GM19035 (cell line): ENCODE measurements around the gene MYRIP.
"Not testable (repeated sequence)": the region's sequence is repeated elsewhere in the genome, so short reads cannot be mapped to it uniquely, and the experiment has no call there.

Source experiments
- ATAC-seq: cut with Tn5 transposase; IDR thresholded peaks from one replicate; pipeline ENCODE4 v1.9.1; 2021; ENCODE audit not compliant: unreplicated experiment

MYRIP gene

DNA sequence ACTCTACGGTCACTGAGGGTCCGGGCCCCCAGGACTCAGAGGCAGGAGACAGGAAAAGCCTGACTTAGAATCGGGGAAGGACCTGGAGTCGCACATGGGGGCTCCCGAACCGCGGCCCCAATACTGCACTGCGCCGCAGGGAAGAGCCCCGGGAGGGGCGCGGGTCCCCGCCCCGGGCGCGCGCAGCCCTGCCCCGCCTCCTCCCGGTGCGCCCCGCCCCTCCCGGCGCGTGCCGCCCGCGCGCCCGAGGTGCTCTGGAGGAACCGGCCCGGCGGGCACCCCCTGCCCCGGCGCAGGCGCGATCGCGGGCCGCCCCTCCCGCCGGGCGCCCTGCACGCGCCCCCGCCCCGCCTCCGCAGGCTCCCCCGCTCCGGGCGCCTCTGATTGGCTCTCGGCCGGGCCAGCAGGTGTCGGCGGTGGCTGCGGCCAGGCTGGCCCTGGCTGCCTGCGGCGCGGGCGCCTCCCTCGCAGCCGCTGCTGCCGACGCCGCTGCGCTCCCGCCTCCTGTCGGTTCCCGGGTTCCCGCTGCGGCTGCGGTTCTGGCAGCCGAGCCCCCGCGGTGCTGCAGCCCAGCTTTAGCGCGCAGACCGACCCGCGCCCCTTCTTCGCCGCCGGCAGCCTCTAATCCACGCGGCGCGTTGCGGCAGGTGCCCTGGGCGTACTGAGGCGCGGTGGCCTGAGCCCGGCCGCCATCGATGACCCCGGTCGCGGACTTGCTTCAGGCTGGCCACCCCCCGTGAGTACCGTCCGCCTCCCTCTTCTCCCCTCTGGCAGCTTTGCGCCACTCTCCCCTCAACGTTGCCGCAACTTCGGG lies at the start of gene MYRIP:
TSS of gene MYRIP (plus strand) at position 429 of the 814 bp plus-strand sequence. CDS start 91,208 bp downstream, outside the sequence.
- peak; percentile 80 for ATAC-seq

DNA sequence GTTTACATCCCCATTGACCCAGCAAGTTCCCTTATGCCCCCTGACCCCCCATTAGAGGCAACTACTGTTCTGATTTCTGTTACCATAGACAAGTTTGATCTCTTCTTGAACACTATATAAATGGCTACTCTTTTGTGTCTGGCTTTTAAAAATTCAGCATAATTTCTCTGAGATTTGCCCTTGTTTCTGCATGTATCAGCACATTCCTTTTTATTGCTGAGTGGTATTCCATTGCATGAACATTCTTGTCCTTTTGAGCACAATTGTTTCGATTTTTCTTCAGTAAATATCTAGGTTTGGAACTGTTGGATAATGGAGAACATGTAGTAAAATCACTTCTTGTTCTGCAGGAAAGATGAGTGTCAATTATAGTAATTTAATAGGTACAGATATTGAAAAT lies 49.1 kb upstream of the MYRIP start:
- no peak for ATAC-seq

DNA sequence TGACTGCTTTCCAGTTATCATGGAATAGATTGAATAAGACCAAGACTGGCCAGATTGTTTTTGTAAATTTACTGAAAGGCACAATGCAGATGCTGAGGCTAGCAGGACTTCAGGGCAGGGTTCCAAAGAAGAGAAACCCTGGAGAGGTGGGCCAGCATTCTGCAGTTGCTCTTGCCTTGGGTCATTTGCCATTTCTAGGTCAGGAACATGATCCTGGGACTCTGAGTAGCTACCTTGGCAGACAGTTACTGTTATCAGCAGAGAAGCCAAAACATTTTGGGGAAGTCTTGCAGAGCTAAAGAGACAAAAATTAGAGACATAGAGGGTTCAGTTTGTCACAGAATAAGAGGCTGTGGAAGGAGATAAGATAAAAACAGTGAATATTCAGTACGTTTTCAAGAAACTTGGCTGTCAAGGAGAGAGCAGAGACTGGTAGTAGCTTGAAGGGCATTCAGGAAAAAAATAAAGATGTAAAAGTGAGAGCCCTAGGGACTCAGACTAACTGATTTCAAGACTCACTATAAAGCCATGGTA lies 46.8 kb upstream of the MYRIP start:
- ATAC-seq, result no peak

DNA sequence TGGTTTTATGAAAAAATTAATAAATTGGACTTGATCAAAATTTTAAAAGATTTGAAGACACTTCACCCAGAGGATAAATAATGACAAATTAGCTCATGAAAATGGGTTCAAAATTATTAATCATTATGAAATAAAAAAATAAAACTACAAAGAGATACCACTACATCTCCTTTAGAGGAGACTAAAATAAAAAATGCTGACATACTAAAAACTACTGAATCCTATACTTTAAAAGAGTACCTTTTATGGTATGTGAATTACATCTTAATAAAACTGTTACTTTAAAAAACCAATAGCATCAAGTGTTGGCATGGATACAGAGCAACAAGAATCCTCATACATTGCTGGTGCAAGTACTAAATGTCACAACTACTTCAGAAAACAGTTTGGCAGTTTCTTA lies 46.0 kb upstream of the MYRIP start:
- ATAC-seq, result no peak

DNA sequence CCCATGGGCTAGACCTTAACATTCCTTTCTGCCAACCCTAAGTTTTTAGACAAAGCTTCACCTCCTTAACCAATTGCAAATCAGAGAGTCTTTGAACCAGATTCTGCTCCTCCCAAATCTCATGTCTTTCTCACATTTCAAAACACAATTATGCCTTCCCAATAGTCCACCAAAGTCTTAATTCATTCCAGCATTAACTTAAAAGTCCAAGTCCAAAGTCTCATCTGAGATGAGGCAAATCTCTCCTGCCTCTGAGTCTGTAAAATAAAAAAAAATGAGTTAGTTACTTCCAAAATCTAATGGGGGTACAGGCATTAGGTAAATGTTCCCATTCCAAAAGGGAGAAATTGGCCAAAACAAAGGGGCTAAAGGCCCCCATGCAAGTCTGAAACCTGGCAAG lies 43.8 kb upstream of the MYRIP start:
- ATAC-seq, result no peak

DNA sequence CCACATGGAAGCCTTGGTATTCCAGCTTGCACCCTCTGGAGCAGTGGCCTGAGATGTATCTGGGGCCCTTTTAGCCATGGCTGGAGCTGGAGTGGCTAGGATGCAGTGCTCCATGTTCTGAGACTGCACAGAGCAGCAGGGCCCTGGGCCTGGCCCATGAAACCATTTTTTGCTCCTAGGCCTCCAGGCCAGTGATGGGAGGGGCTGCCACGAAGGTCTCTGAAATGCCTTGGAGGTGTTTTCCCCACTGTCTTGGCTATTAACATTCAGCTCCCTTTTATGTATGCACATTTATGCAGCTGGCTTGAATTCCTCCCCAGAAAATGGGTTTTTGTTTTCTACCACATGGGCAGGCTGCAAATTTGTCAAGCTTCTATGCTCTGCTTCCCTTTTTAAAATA lies 43.0 kb upstream of the MYRIP start:
- ATAC-seq, result no peak

DNA sequence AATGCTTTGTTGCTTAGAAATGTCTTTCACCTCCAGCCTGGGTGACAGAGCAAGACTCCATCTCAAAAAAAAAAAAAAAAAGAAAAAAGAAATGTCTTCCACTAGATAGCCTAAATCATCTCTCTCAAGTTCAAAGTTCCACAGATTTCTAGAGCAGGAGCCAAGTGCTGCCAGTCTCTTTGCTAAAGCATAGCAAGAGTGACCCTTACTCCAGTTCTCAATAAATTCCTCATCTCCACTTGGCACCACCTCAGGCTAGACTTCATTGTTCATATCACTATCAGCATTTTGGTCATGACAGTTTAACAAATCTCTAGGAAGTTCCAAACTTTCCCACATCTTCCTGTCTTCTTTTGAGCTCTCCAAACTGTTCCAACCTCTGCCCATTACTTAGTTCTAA lies 42.5 kb upstream of the MYRIP start:
- not testable (repeated sequence) for ATAC-seq

DNA sequence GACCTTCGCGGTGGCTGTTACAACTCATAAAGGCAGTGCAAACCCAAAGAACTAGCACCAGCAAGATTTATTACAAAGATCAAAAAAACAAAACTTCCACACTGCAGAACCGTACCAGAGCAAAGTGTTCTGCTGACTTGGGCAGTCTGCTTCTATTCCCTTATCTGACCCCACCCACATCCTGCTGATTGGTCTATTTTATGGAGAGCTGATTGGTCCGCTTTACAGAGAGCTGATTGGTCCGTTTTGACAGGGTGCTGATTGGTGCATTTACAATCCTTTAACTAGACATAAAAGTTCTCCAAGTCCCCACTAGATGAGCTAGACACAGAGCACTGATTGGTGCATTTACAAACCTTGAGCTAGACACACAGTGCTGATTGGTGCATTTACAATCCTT lies 31.2 kb upstream of the MYRIP start:
- not testable (repeated sequence) for ATAC-seq

DNA sequence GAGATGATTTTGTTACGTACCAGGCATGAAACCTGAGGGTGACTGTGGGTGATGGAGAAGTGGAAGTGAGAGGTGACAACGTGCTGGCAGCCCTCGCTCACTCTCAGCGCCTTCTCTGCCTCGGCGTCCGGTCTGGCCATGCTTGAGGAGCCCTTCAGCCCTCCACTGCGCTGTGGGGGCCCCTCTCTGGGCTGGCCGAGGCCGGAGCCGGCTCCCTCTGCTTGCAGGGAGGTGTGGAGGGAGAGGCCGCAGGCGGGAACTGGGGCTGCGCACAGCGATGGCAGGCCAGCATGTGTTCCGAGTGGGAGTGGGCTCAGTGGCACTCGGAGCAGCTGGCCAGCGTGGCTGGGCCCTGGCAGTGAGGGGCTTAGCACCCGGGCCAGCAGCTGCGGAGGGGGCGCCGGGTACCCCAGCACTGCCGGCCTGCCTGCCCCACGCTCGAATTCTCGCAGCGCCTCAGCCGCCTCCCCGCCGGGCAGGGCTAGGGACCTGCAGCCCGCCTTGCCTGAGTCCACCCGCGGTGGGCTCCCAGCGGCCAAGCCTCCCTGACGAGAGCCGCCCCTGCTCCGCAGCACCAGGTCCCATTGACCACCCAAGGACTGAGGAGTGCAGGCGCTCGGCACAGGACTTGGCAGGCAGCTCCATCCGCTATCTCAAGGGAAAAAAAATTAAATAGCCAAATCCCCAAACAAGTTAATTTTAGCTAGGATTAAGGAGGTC lies 29.7 kb upstream of the MYRIP start:
- ATAC-seq, result no peak

DNA sequence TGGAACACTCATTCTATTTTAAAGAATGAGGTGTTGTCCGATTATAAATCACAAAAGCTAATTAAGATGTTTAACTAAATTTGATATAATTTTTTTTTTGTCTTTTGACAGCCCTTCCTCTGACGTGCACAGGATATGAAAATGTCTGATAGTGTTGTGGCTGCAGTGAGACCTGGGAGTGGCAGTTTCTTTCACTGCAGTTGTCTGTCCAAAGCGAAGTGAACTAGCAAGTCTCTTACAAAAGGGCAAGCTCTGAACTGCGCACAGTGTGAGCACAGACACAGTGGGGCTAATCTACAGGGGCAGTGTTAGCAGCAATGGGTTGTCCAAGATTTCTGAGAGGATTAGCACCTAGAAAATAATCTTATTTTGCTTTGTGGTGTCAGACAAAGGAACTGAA lies 29.1 kb upstream of the MYRIP start:
- no peak for ATAC-seq

DNA sequence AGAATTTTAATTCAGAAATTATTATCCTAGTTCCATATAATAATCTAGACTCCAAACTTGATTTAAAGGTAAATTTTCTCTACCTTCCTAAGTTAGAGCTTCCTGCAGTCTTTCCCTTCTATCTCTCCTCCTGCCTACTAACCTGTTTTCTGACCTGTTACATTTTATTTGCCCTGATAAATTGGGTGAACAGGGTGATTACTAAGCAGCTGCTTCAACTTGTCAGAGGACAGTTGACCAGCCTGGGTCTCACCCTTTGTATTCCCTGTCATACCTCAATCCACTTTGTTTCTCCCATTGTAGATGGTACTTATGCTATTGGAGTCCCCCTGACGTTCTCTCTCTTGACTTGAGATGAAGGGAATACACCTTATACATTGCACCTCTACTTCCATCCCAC lies 28.4 kb upstream of the MYRIP start:
- no peak for ATAC-seq

DNA sequence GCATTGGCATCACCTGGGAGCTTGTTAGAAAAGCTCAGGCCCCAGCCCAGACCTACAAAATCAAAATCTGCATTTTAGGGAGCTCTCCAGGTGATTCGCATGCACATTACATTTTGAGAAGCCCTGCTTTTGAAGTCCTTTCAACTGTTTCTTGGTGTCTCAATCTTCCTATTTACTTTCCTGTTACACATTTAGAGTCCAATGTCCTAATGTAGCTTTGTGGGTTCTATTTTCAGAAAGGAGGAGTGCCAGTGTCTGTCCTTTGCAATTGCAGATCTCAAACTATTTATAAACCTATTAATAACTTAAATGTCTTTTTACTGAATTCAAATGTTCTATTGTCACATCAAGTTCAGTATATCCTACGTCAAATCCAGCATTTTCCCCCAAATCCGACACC lies 27.8 kb upstream of the MYRIP start:
- no peak for ATAC-seq

DNA sequence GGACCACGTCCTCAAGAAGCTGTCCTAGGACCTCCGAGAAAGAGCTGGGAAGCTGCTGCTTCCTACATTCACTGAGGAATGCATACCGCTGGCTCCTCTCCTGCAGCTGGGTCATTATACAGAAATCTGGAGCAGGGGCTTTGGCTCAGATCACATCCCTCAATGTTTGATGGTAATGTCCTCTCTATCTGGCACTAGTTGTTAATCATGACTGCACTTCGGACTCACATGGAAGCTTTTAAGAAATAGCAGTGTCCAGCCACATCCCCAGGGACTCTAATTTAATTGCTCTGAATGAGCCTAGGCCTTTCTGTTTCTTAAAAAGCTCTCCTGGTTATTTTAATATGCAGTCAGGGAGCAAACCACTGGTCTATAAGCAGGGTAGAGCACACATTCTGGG lies 25.7 kb upstream of the MYRIP start:
- no peak for ATAC-seq

DNA sequence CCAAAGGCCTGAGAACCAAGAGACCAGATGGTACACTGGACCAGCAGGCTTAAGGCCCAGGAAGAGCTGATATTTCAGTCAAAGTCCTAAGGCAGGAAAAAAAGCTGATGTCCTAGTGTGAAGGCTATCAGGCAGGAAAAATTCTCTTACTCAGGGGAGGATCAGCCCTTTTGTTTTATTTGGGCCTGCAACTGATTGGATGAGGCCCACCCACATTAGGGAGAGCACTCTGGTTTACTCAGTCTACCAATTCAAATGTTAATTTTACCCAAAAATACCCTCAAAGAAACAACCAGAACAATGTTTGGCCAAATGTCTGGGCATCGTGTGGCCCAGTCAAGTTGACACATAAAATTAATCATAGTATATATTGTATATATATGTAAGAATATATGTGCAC lies 24.5 kb upstream of the MYRIP start:
- no peak for ATAC-seq

DNA sequence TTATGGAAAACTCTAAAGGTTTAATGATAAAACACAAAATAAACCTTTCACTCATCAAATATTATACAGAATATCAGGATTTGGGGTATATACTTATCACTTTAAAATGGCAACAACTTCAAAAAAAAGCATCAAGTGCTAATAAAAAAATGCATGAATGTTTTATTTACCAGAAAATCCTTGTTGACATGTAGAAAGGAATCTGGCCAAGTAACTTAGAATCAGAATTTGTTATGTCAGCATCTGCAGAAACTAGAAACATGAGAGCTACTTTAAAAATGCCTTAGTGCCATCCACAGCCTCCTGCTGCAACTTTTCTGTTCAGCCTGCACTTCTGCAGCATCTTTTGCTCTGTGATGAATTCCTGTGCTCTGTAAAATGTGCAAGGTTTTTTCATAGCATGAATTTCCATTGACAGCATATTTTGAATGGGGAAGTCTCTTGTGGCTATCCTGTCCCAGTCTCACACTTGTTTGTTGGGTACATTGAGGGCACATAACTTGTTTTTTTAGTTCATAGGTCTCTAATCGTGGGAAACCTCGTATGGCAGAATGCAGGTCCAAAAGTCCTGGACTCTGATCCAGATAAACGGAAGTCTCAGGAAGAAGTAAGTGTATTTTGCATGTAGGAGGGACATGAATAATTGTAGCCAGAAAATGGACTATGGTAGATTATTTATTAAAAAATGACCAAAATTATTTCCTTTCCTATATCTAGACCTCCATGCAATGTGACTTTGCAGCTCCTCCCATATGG lies 21.1 kb upstream of the MYRIP start:
- ATAC-seq, result no peak

DNA sequence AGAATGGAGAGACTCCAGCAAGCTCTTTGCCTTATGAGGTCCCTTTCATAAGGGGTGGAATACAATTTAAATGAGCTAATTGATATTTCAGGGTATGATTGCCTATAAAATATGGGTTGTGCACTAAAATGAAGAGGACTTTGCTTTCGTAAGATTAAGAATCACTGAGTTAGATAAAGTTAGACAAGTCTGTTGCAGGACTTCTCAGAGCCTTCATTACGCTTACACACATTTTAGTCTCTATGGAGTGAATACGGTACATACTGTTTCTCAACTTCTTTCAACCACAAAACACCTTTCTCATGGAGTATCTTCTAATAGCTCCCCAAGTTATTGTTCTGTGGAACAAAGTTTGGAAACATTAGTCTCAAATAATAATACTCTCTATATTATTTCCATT lies 17.8 kb upstream of the MYRIP start:
- ATAC-seq, result no peak

DNA sequence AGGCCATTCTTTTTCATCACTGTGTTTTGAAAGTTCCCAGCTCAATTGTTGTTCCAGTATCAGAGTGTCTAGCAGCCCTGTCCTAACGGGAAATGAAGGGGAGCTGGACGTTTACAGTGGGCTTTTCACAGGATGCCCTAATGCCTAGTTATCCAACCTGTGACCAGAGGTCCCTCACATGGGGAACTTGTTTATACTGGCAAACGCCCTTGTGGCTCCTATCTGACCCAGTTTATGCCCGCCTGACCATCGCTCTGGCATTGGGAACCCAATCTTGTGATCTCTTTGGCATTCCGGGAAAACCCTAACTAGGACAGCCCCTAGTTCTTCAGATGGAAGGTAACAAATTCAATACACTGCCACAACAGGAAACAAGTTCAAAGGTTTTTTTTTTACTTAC lies 14.5 kb upstream of the MYRIP start:
- no peak for ATAC-seq

DNA sequence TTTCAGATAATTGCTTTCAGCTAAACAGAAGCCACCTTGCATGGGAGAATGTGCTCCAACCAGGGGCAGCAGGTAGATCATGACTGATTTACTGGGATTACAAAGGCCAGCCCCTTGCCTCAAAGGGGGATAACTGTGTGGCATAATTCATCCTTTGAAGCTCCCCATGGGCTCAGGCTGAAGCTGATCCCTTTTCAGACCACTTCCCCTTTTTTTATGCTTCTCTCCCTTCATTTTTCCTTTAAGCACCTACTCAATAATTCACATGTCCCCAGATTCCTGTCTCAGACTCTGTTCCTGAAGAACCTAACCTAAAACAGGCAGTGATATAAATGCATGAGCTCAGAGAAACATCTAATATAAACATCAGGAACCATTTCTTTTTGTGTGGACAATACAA lies 8.2 kb upstream of the MYRIP start:
- ATAC-seq, result no peak

DNA sequence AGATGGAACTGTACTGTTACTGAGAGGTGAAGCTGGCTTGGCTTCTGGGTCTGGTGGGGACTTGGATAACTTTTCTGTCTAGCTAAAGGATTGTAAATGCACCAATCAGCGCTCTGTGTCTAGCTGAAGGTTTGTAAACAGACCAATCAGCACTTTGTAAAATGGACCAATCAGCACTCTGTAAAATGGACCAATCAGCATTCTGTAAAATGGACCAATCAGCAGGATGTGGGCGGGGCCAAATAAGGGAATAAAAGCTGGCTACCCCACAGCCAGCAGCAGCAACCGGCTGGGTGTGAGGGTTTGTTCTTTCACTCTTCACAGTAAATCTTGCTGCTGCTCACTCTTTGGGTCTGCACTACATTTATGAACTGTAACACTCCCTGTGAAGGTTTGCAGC lies 6.9 kb upstream of the MYRIP start:
- ATAC-seq, result not testable (repeated sequence)

DNA sequence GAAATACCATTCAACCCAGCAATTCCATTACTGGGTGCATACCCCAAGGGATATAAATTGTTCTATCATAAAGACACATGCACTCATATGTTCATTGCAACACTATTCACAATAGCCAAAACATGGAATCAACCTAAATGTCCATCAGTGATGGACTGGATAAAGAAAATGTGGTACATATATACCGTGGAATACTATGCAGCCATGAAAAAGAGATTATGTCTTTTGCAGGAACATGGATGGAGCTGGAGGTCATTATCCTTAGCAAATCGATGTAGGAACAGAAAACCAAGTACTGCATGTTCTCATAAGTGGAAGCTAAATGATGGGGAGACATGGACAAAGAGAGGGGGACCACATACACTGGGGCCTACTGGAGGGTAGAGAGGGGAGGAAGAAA lies 5.5 kb upstream of the MYRIP start:
- ATAC-seq, result no peak

DNA sequence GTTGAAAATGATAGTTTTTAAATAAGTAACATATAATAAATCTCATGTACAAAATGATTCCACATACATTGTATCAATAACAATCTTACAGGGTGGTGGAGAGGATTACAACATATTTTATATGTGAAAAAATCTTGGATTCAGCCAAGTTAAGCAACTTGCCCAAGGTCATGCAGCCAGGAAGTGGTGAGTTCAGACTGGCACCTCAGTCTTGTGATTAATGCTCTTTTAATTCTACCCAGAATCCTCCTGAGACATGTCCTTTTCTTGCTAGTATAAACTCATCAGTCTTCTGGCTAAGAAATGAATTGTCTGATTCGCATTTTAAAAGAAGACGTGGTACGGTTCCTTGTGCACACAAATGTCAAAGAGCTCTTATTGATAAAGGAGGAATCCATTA lies 4.5 kb upstream of the MYRIP start:
- no peak for ATAC-seq

DNA sequence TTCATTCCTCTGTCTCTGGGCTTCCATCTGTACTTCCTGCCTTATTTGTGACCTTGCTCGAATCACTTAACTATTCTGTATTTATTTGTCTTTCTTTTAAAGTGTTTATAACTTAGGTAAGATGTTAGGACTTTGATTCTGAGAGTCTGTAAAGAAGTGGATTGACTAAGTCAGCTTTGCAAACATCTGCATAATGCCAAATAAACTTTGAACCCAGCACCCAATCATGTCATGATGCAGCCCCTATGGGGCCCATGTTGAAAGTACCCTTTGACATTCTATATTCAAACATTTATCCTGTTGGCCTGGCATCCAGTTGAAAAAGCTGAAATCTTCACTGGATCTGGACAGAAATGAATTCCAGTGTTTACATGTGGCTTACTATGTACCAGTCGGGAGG lies 3.8 kb upstream of the MYRIP start:
- no peak for ATAC-seq
